ENCODE results near the gene KCNK6.
A peak's percentile ranks its signal among the peaks of the same experiment; 100 is the strongest.

Gene KCNK6

DNA sequence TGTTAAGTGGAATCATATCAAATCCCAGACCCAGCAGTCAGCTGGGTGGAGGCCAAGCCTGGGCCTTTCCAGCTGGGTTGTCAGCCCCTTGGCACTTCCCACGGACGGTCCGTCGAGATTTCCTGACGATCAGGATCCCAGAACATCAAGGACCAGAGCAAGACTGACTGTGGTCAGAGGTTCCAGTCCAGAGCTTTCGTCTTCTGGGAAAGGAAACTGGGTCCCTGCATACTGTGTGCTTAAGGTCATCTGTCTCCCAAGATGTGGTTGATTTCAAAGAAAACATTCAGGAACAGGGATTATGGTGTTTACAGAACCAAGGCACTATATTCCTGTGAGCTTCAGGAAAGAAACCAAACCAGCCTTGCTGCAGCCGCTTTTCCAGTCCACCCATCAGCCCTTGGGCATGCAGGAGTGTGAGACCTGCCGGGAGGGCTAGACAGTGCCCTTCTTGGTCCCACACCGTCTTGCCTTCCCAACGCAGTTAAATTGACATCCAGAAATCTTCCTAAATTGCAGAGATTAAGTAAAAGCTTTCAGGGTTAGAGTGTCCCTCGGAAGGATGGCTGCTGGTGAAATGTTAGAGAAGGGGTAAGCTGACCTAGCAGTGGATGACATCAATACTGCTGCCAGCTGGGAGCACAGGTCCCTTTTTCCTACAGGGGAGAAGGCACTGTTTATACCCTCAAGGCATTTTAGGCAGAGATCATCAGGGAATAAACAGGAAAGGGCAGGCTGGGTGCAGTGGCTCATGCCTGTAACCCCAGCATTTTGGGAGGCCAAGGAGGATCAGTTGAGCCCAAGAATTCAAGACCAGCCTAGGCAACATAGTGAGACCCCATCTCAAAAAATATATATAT is 20.6 kb upstream of the KCNK6 start:
- DNase-seq: no peak

- no peak for DNase-seq
Observed at GRCh38 chr19:38303517-38304351, 15.9 kb upstream of the KCNK6 start, which contains the start of gene C19orf33. C19orf33 (plus strand) TSS chr19:38304251; CDS start chr19:38304262, 11 bp downstream.

DNA sequence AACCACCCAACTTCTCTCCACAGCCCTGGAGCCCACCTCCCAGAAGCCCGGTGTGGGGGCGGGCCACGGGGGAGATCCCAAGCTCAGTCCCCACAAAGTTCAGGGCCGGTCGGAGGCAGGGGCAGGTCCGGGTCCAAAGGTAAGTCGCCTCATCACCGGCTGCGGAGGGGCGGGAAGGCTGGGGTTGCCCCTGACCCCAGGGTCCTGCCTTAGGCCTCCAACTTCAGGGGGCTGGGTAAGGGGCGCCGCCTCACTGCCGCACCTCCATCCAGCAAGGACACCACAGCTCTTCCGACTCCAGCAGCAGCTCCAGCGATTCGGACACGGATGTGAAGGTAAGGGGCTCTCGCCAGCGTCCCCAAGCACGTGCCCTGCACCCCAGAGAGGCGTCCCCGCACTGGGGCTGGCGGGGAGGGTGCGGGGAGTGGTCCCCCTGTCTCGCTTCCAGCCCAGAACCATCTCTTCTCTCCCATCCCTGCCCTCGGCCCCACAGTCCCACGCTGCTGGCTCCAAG is 15.2 kb upstream of the KCNK6 start:
- no peak for DNase-seq

- no peak for DNase-seq
Observed at GRCh38 chr19:38304866-38305429, 14.7 kb upstream of the KCNK6 start.

DNA sequence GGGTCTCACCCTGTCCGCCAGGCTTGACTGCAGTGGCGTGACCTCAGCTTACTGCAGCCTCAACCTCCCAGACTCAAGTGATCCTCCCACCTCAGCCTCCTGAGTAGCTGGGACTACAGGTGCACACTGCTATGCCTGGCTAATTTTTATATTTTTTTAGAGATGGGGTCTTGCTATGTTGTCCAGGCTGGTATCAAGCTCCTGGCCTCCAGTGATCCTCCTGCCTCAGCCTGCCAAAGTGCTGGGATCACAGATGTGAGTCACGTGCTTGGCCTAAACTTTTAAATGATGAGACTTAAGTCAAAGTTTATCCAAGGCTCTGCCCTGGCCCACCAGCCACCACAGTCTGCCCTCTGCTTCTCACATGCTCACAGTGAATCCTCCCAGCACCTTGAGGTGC is 13.4 kb upstream of the KCNK6 start:
- no peak for DNase-seq

GRCh38 chr19:38307076-38307475 is 12.6 kb upstream of the KCNK6 start:
- DNase-seq: no peak

GRCh38 chr19:38307597-38307996 is 12.0 kb upstream of the KCNK6 start:
- DNase-seq: no peak

DNA sequence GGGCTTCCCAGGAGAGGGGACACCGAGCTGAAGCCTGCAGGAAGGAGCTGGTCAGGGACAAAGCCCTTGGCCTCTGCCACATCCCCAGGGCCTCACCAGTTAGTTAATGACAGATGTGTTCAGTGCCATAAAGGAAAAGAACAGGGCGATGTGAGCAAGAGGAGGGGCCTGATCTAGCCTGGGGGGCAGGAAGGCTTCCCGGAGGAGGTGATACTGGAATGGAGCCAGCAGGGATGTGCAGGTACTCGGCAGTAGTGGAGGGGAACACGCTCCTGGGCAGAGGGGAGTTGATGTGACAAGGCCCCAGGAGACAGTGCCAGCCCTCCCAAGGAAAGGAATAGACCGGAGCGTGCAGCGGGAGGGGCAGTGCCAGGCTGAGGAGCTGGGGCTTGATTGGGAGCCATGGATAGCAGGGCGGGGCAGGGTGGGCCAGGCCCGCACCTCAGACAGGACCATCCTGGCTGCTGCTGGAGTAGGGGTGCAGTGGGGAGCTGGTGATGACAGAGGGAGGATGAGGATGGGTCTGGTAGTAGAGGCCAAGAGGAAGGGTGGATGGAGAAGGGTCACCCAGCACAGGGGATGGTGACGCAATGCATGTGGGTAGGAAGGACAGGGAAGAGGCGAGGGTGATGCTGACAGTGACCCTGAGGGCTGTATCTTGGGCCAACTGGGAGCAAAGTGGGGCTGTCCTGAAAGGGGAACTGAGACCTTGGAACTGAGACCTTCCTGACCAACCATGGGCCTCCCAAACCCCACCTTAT is 11.5 kb upstream of the KCNK6 start:
- no peak for DNase-seq

GRCh38 chr19:38308926-38309614 is 10.6 kb upstream of the KCNK6 start:
- DNase-seq: no peak

GRCh38 chr19:38309615-38310278 is 9.9 kb upstream of the KCNK6 start:
- DNase-seq: no peak

- no peak for DNase-seq
Observed at GRCh38 chr19:38310279-38310670, 9.4 kb upstream of the KCNK6 start.

- DNase-seq: no peak
Observed at GRCh38 chr19:38310986-38311385, 8.7 kb upstream of the KCNK6 start.

GRCh38 chr19:38315657-38316476 is 3.8 kb upstream of the KCNK6 start, which contains the start of gene YIF1B:
YIF1B (minus strand) TSS chr19:38315947; CDS start chr19:38315917, 30 bp downstream.
- DNase-seq: peak; percentile 97

GRCh38 chr19:38316477-38317067 is 3.1 kb upstream of the KCNK6 start:
- DNase-seq: no peak

DNA sequence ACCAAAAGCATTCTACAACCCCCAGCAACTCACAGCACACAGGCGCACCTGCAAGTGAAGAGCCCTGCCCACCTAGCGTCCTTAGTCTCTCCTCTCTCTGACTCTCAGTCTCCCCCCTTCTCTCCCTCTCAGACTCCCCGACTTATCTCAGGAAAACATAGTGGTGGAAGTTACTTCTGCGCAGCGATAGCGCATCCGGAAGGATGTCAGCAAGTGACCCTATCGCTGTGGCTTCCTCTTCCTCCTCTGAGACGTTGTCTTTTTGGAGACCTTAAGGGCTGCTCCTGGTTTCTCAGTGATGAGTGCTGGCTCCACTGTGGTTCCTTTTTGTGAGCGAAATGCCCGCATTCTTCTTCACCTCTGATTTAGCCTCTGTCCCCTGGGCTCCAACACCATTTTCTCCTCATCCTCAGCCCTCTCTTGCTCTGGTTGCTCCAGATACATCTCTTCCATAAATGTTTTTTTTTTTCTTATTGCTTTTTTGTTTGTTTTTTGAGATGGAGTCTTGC is 2.5 kb upstream of the KCNK6 start:
- DNase-seq: peak; percentile 47

GRCh38 chr19:38318660-38319059 is 985 bp upstream of the KCNK6 start:
- no peak for DNase-seq

DNA sequence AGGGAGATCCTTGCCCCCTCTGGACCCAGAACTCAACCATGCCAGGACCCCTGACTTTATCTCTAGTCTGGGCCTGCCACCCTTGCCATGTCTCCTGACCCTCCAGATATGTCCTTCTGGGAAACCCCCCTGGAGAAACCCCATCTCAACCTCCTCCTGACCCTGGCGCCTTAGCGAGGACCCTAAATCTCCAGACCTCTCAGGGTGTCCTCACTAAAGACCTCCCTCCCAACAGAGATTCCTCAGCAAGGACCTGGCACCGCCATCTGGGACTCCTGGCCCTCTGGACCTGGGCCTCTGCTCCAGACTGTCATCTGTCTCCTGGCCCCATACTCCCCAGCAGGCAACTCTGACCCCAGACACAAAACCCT is 1.3 kb downstream of the KCNK6 start:
- DNase-seq: no peak

GRCh38 chr19:38321646-38322196 is 2.1 kb downstream of the KCNK6 start:
- DNase-seq: no peak

- DNase-seq: no peak
Observed at GRCh38 chr19:38323291-38323690, 3.6 kb downstream of the KCNK6 start.

All from CD4-positive, alpha-beta T cell treated with Interleukin-21 for 1 hour (primary cell).